GM12872 (cell line): Measurements from ENCODE around the gene DUSP8.

ENCODE experiments used
- CTCF ChIP-seq: IDR thresholded peaks from 3 replicates; pipeline ENCODE4 v1.5.1; 2011; ENCODE audit warnings: low read depth, mild to moderate bottlenecking, low read length, moderate library complexity; ENCODE audit not compliant: insufficient read depth

The DUSP8 gene

GRCh38 chr11:1572197-1573076 is at the start of gene DUSP8:
DUSP8 (minus strand) TSS chr11:1572271; CDS start chr11:1565826, 6,445 bp downstream.
- TF ChIP-seq CTCF, result no peak

GRCh38 chr11:1619449-1619848 is 47.4 kb upstream of the DUSP8 start:
- no peak for TF ChIP-seq CTCF

- no peak for TF ChIP-seq CTCF
Observed at GRCh38 chr11:1618231-1618630, 46.2 kb upstream of the DUSP8 start.

- TF ChIP-seq CTCF, result no peak
Observed at GRCh38 chr11:1608363-1608762, 36.3 kb upstream of the DUSP8 start, which contains the start of gene KRTAP5-3. KRTAP5-3 (minus strand) TSS chr11:1608463; CDS start chr11:1608385, 78 bp downstream.

- TF ChIP-seq CTCF, result no peak
Observed at GRCh38 chr11:1604711-1605110, 32.6 kb upstream of the DUSP8 start.

GRCh38 chr11:1604181-1604580 is 32.1 kb upstream of the DUSP8 start:
- no peak for TF ChIP-seq CTCF

- no peak for TF ChIP-seq CTCF
Observed at GRCh38 chr11:1603629-1604028, 31.6 kb upstream of the DUSP8 start.
